GM12878 (cell line): ENCODE results near the gene TYSND1. TPM values are rescaled to one million over a fixed set of nuclear protein-coding genes. Genes with fewer than 3 reads are reported as not detected.

Experiments used
- ATAC-seq: fragments of 200-7000 bp; cut with Tn5 transposase; 3 replicates; pipeline ENCODE4 v1.9.1; 2020; ENCODE audit warnings: mild to moderate bottlenecking, moderate library complexity
- BruUV-seq: library from RNA; stranded (reverse); fragments of 400-500 nt; replicated peaks from 2 replicates; lab custom pipeline; 2021; lab: Mats Ljungman, UMichigan
- CTCF ChIA-PET: fragments of 300-600 bp; sonication (Branson Sonifier 250); formaldehyde crosslinking; extraction: SDS; loops from one replicate; lab custom pipeline; 2021; ENCODE audit warnings: inconsistent platforms; lab: Yijun Ruan, JAX
- POLR2A ChIA-PET: fragments of 350-600 bp; formaldehyde crosslinking; extraction: SDS; loops from one replicate; lab custom pipeline; 2021; ENCODE audit warnings: inconsistent platforms; lab: Charles Lee
- RAD21 ChIA-PET: fragments of 300-600 bp; sonication (Branson Sonifier 250); formaldehyde crosslinking; loops from one replicate; lab custom pipeline; 2023; ENCODE audit warnings: antibody characterized with exemption; ENCODE audit not compliant: unreplicated experiment; lab: Charles Lee
- SMC1A ChIA-PET: fragments of 300-600 bp; sonication (Branson Sonifier 250); formaldehyde crosslinking; loops from one replicate; lab custom pipeline; 2023; ENCODE audit not compliant: unreplicated experiment, uncharacterized antibody; lab: Charles Lee
- DNase-seq: peaks from one replicate; pipeline ENCODE4 v3.0.0-alpha.2; 2011; ENCODE audit warnings: low read depth, low spot score
- FAIRE-seq: peaks from 3 replicates; lab custom pipeline; 2011; peaks lifted over from hg19 to GRCh38; lab: Jason Lieb, UNC
- H2AFZ ChIP-seq: 2 replicates; pipeline ENCODE4 v1.6.0; 2011; ENCODE audit warnings: low read depth, low read length, control low read depth; ENCODE audit not compliant: control insufficient read depth
- H3K27ac ChIP-seq: 2 replicates; pipeline ENCODE4 v1.5.1; 2011; ENCODE audit warnings: control low read depth; ENCODE audit not compliant: control insufficient read depth, insufficient read depth
- H3K27me3 ChIP-seq, 2 experiments: replicated peaks in 1 of 2; 2 replicates each; pipeline versions ENCODE4 v1.6.0 to v1.6.1; 2011; ENCODE audit warnings: low read length in 1 of 2; ENCODE audit not compliant: control insufficient read depth in 2 of 2, insufficient read depth in 2 of 2
- H3K36me3 ChIP-seq, 2 experiments: 2 replicates each; pipeline ENCODE4 v1.5.1; 2011; ENCODE audit warnings: low read length in 1 of 2; ENCODE audit not compliant: control insufficient read depth in 2 of 2, insufficient read depth in 2 of 2
- H3K4me1 ChIP-seq: 2 replicates; pipeline ENCODE4 v1.6.1; 2011; ENCODE audit warnings: mild to moderate bottlenecking, low read length, moderate library complexity, mixed read lengths; ENCODE audit not compliant: control insufficient read depth, insufficient read depth
- H3K4me2 ChIP-seq: 2 replicates; pipeline ENCODE4 v1.6.0; 2011; ENCODE audit warnings: control low read depth; ENCODE audit not compliant: control insufficient read depth, insufficient read depth
- H3K4me3 ChIP-seq: fragments of 200-600 bp; sonication (generic); 2 replicates; pipeline ENCODE4 v1.5.1; 2016
- H3K79me2 ChIP-seq: 2 replicates; pipeline ENCODE4 v1.6.0; 2011; ENCODE audit warnings: low read length; ENCODE audit not compliant: control insufficient read depth, insufficient read depth
- H3K9ac ChIP-seq: 2 replicates; pipeline ENCODE4 v1.8.0; 2011; ENCODE audit warnings: low read length, control low read depth, mixed read lengths; ENCODE audit not compliant: control insufficient read depth, insufficient read depth
- H3K9me3 ChIP-seq: replicated peaks from 3 replicates; pipeline ENCODE4 v1.5.1; 2011; ENCODE audit warnings: mild to moderate bottlenecking, low read length; ENCODE audit not compliant: control insufficient read depth, insufficient read depth
- H4K20me1 ChIP-seq: 2 replicates; pipeline ENCODE4 v1.6.0; 2011; ENCODE audit not compliant: control insufficient read depth, insufficient read depth
- E4F1 ChIP-seq: fragments of 450-650 bp; IDR thresholded peaks from 2 replicates; pipeline ENCODE4 v1.6.1; 2018; ENCODE audit warnings: borderline replicate concordance, mild to moderate bottlenecking; ENCODE audit not compliant: partially characterized antibody
- HDAC6 ChIP-seq: fragments of 200-600 bp; sonication (generic); IDR thresholded peaks from one replicate; pipeline ENCODE4 v1.8.0; 2017; ENCODE audit warnings: antibody characterized with exemption; ENCODE audit not compliant: unreplicated experiment
- MXI1 ChIP-seq: fragments of 150-350 bp; IDR thresholded peaks from 2 replicates; pipeline ENCODE4 v1.6.1; 2011; ENCODE audit warnings: low read depth, mild to moderate bottlenecking, inconsistent platforms, low read length, improper control_type of control experiment
- NBN ChIP-seq: fragments of 450-650 bp; IDR thresholded peaks from 2 replicates; pipeline ENCODE4 v1.6.1; 2016
- NRF1 ChIP-seq: conservative IDR thresholded peaks from 2 replicates; pipeline ENCODE4 v1.6.1; 2011; ENCODE audit warnings: mild to moderate bottlenecking, low read depth, low read length, improper control_type of control experiment
- SMAD1 ChIP-seq: fragments of 450-650 bp; IDR thresholded peaks from 2 replicates; pipeline ENCODE4 v1.6.1; 2018; ENCODE audit warnings: mild to moderate bottlenecking, low read depth; ENCODE audit not compliant: partially characterized antibody
- SMAD5 ChIP-seq: IDR thresholded peaks from 2 replicates; pipeline ENCODE4 v1.6.1; 2016; ENCODE audit warnings: antibody characterized with exemption, low read depth
- YY1 ChIP-seq: IDR thresholded peaks from 2 replicates; pipeline ENCODE4 v1.6.1; 2011; ENCODE audit warnings: low read depth, mild to moderate bottlenecking, low read length
- ZNF622 ChIP-seq: fragments of 450-650 bp; IDR thresholded peaks from 2 replicates; pipeline ENCODE4 v1.6.1; 2017; ENCODE audit warnings: mild to moderate bottlenecking, inconsistent platforms
- WGBS: methylation state at CpG from one replicate; pipeline ENCODE4 v1.1.6; 2016; ENCODE audit warnings: low lambda C conversion rate; ENCODE audit not compliant: insufficient replicate concordance, insufficient coverage; ENCODE audit errors: missing lambda C conversion rate; 5-methylcytosine and 5-hydroxymethylcytosine counted together
- in situ Hi-C: fragments of 300-500 bp; cut with MboI; formaldehyde crosslinking; loops from 9 replicates; pipeline ENCODE4 v1.14.3; 2018; ENCODE audit warnings: mixed read lengths
- intact Hi-C: fragments of 100-400 bp; cut with micrococcal nuclease; formaldehyde crosslinking; loops from one replicate; pipeline ENCODE4 v1.14.2; 2022; ENCODE audit not compliant: unreplicated experiment
- polyA plus RNA-seq, 11 experiments: library from polyadenylated mRNA; depleted of rRNA in 4 of 11; unstranded in 6 of 11; stranded (reverse) in 5 of 11; fragments of >200 nt; fragmentation: Nextera tagmentation in 4 of 11; fragmentation: Illumina TruSeq in 1 of 11; extraction: Ambion mirVana in 4 of 11; extraction: Trizol in 1 of 11; gene quantifications; 1 replicate in 1 of 11; 2 replicates in 10 of 11; pipeline versions ENCODE4 v1.2.1 to v1.2.3, GENCODE V29; 2011 to 2016; ENCODE audit warnings: inconsistent platforms in 2 of 11, missing spikeins in 2 of 11, low read depth in 1 of 11
- total RNA-seq, 4 experiments: library from RNA; depleted of rRNA in 3 of 4; stranded (reverse); fragments of >200 nt in 3 of 4; fragmentation: Illumina TruSeq in 1 of 4; extraction: Trizol in 1 of 4; gene quantifications; 2 replicates each; pipeline versions ENCODE4 v1.2.1 to v1.2.3, GENCODE V29; 2013 to 2021
- TF ChIP-seq, protein P1 (sequence below): IDR thresholded peaks from 2 replicates; pipeline ENCODE4 v1.6.1; 2012; ENCODE audit warnings: low read depth, low read length, improper control_type of control experiment

Gene TYSND1
- total and polyA plus RNA-seq, 10 of the 15 experiments (the other 5 are each of a cell fraction or from before 2014, with no cell fraction given): 1.9 to 21.4 (median 12.0) TPM

GRCh38 chr10:70119197-70119596 lies 27.3 kb downstream of the TYSND1 start:
- H3K27me3 ChIP-seq: no peaks in the 10 kb centered on the region
- no peaks in the 10 kb centered on the region for H3K79me2 ChIP-seq
- ATAC-seq (no peak), DNase-seq (no peak), FAIRE-seq (no peak)
- CTCF ChIA-PET: interaction anchor here (0.7 to 8.4 kb wide), 9 partner anchors 10 to 246 kb away, joined by 3 to 173 read pairs (median 6); partner anchors contain the start of gene TYSND1
- in situ Hi-C loops (no loop called here), intact Hi-C loops (no loop called here)
- BruUV-seq: no TSS peak
- WGBS: 93% methylated on average over 7 of the region's 7 CpGs
- no peak overlapping the region for H3K4me3 ChIP-seq
- POLR2A ChIA-PET: interaction anchor here (2.3 kb wide), 1 partner anchor 27 kb away, joined by 8 read pairs; the partner anchor contains the start of gene TYSND1
- H3K4me1 ChIP-seq: no peaks in the 10 kb centered on the region
- TF ChIP-seq, protein P1, sequence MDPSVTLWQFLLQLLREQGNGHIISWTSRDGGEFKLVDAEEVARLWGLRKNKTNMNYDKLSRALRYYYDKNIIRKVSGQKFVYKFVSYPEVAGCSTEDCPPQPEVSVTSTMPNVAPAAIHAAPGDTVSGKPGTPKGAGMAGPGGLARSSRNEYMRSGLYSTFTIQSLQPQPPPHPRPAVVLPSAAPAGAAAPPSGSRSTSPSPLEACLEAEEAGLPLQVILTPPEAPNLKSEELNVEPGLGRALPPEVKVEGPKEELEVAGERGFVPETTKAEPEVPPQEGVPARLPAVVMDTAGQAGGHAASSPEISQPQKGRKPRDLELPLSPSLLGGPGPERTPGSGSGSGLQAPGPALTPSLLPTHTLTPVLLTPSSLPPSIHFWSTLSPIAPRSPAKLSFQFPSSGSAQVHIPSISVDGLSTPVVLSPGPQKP: no peak
- peaks cover 17 to 21% of the 10 kb centered on the region in 2 experiments; a peak in 3 of 4 replicates for H3K36me3 ChIP-seq
- RAD21 ChIA-PET: interaction anchor here (5.1 kb wide), 1 partner anchor 27 kb away, joined by 46 read pairs; the partner anchor contains the start of gene TYSND1
- no peak overlapping the region for H2AFZ ChIP-seq
- no peaks in the 10 kb centered on the region for H3K9me3 ChIP-seq
- no peaks in the 10 kb centered on the region for H4K20me1 ChIP-seq
- SMC1A ChIA-PET: interaction anchor here (0.7 to 4.9 kb wide), 7 partner anchors 9 to 1306 kb away, joined by 3 to 42 read pairs (median 3); partner anchors contain the start of gene TYSND1
- no peak overlapping the region for H3K27ac ChIP-seq
- no peak overlapping the region for H3K4me2 ChIP-seq
- no peak overlapping the region for H3K9ac ChIP-seq

- no peak overlapping the region for H3K4me3 ChIP-seq
- no peaks in the 10 kb centered on the region for H3K9me3 ChIP-seq
- H3K9ac ChIP-seq: no peak overlapping the region
- H3K4me1 ChIP-seq: no peaks in the 10 kb centered on the region
- no TSS peak for BruUV-seq
- 95% methylated on average over 3 of the region's 3 CpGs for WGBS
- ChIA-PET POLR2A (interaction anchor here (2.3 kb wide), 1 partner anchor 28 kb away, joined by 8 read pairs; the partner anchor contains the start of gene TYSND1), CTCF (interaction anchor here (0.9 to 8.4 kb wide), 9 partner anchors 8 to 247 kb away, joined by 3 to 173 read pairs (median 6); partner anchors contain the start of gene TYSND1), SMC1A (interaction anchor here (0.7 to 4.9 kb wide), 6 partner anchors 11 to 246 kb away, joined by 3 to 42 read pairs (median 3); partner anchors contain the start of gene TYSND1), RAD21 (interaction anchor here (5.1 kb wide), 1 partner anchor 28 kb away, joined by 46 read pairs; the partner anchor contains the start of gene TYSND1)
- intact Hi-C loops: no loop called here
- TF ChIP-seq NRF1 (no peak), SMAD5 (no peak), MXI1 (no peak), YY1 (no peak), E4F1 (no peak), HDAC6 (no peak), NBN (no peak), SMAD1 (no peak), ZNF622 (no peak)
- H3K79me2 ChIP-seq: no peaks in the 10 kb centered on the region
- ATAC-seq (no peak), DNase-seq (no peak), FAIRE-seq (no peak)
- in situ Hi-C loops: no loop called here
- H2AFZ ChIP-seq: no peak overlapping the region
- H3K36me3 ChIP-seq: peaks cover 24 to 26% of the 10 kb centered on the region in 2 experiments; a peak in 3 of 4 replicates
- no peaks in the 10 kb centered on the region for H4K20me1 ChIP-seq
- no peaks in the 10 kb centered on the region for H3K27me3 ChIP-seq
- no peak overlapping the region for H3K4me2 ChIP-seq
- H3K27ac ChIP-seq: no peak overlapping the region
Measured at GRCh38 chr10:70118196-70118595, 28.3 kb downstream of the TYSND1 start.
